Measurements from ENCODE around the gene GJC1.

DNA sequence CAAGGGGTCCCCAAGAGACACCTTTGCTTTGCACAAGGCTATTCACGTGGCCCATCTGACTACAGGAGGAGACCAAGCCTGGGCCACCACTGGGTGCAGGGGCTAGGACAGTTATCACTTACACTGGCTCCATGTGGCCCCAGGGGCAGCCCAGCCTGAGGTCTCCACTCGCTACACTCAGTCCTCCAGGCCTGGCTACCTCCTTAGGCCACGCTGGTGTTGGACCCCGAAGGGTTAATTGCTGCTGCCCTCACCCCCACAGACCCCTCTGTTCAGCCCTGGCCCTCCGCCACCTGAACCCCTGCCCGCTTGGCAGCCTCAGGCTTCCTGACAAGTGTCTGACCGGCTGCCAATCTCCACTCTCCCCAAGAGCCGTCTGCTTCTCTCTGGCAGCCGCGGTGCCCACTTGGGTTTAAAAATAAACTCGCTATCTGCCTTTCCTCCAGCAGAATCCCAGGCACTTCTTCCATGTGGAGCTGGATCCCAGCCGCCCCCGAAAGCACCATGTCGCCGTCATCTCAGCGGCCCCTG, 43.5 kb downstream of the GJC1 start:
- TF ChIP-seq, protein P1, sequence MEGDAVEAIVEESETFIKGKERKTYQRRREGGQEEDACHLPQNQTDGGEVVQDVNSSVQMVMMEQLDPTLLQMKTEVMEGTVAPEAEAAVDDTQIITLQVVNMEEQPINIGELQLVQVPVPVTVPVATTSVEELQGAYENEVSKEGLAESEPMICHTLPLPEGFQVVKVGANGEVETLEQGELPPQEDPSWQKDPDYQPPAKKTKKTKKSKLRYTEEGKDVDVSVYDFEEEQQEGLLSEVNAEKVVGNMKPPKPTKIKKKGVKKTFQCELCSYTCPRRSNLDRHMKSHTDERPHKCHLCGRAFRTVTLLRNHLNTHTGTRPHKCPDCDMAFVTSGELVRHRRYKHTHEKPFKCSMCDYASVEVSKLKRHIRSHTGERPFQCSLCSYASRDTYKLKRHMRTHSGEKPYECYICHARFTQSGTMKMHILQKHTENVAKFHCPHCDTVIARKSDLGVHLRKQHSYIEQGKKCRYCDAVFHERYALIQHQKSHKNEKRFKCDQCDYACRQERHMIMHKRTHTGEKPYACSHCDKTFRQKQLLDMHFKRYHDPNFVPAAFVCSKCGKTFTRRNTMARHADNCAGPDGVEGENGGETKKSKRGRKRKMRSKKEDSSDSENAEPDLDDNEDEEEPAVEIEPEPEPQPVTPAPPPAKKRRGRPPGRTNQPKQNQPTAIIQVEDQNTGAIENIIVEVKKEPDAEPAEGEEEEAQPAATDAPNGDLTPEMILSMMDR (IDR thresholded peaks at IDR 0.05 in 4 of 5, conservative IDR thresholded peaks at IDR 0.05 in 1 of 5): no peak
- no peak for TF ChIP-seq POLR2A (IDR thresholded peaks at IDR 0.05)

Measured in gastrocnemius medialis (tissue), 4 donors.